Measurements from ENCODE around the gene WDR90. TPM values are rescaled to one million over a fixed set of nuclear protein-coding genes. Genes with fewer than 3 reads are reported as not detected.
A peak's percentile ranks its signal among the peaks of the same experiment; 100 is the strongest.

WDR90 gene
- total RNA-seq, 1 experiment from 2014 or later: 68.2 TPM

- Histone ChIP-seq H2BK20ac (ENCODE audit: low read depth, low read length, poor library complexity, severe bottlenecking) (no peak within 1 kb of the TSS), H3K23ac (ENCODE audit: insufficient read length, low read depth, low read length) (no peak within 1 kb of the TSS), H3K14ac (ENCODE audit: insufficient read depth, low read length) (0 out of 2 replicates have a peak within 1 kb of the TSS, but pooled peaks have one; percentile 6), H3K4ac (ENCODE audit: low read depth, low read length) (no peak within 1 kb of the TSS), H3K4me1 (ENCODE audit: insufficient read depth, low read length) (no peaks in the 10 kb centered on the region), H3K18ac (ENCODE audit: insufficient read length, low read depth, low read length) (no peak within 1 kb of the TSS), H2BK120ac (ENCODE audit: low read depth, low read length, poor library complexity, severe bottlenecking) (no peak within 1 kb of the TSS), H2AFZ (ENCODE audit: low read length) (no peak within 1 kb of the TSS), H3K56ac (ENCODE audit: insufficient read length, low read depth, low read length) (no peak within 1 kb of the TSS), H4K8ac (replicated peaks; ENCODE audit: insufficient read length, low read depth, low read length) (no peak within 1 kb of the TSS), H3K23me2 (ENCODE audit: insufficient read length, low read depth, low read length, poor library complexity, severe bottlenecking) (peaks cover 9% of the 10 kb centered on the region), H3T11ph (ENCODE audit: low read length) (no peak within 1 kb of the TSS), H3K9me3 (ENCODE audit: control insufficient read depth, low read depth, low read length) (no peaks in the 10 kb centered on the region), H2AK5ac (ENCODE audit: insufficient read length, low read length) (no peak within 1 kb of the TSS), H3K9ac (ENCODE audit: extremely low read depth, insufficient read length, low read length) (no peak within 1 kb of the TSS), H2BK12ac (ENCODE audit: insufficient read length, low read depth, low read length) (no peak within 1 kb of the TSS), H4K5ac (ENCODE audit: insufficient read length, low read depth, low read length) (no peak within 1 kb of the TSS), H2BK15ac (ENCODE audit: low read depth, low read length) (no peak within 1 kb of the TSS), H4K20me1 (ENCODE audit: control insufficient read depth, insufficient read depth, insufficient read length) (no peaks in the 10 kb centered on the region), H3K79me2 (ENCODE audit: insufficient read depth, low read length) (no peaks in the 10 kb centered on the region), H2BK5ac (ENCODE audit: insufficient read length, low read length) (no peak within 1 kb of the TSS), H3K27ac (ENCODE audit: insufficient read length, low read depth, low read length) (no peak within 1 kb of the TSS), H4K91ac (ENCODE audit: insufficient read length, low read depth, low read length) (no peak within 1 kb of the TSS), H3K4me2 (ENCODE audit: insufficient read depth, insufficient read length, low read length) (peak within 1 kb of the TSS; percentile 53), H3K79me1 (ENCODE audit: insufficient read depth, low read depth, low read length, poor library complexity, severe bottlenecking) (no peaks in the 10 kb centered on the region), H3K27me3 (ENCODE audit: insufficient read depth, low read length) (no peaks in the 10 kb centered on the region)
- peaks cover 14 to 22% of the 10 kb centered on the region in 2 experiments for H3K4me1 Mint-ChIP-seq
- DNase-seq: peak; percentile 83
- TF ChIP-seq CTCF (conservative IDR thresholded peaks at IDR 0.05): no peak
- H3K4me3 Mint-ChIP-seq: peak within 1 kb of the TSS; percentile 69 to 79
- peak within 1 kb of the TSS in 2 of 3 experiments; percentile 11 to 57; a peak in 2 of 7 replicates for H3K27ac Mint-ChIP-seq
- peaks cover 3% of the 10 kb centered on the region; the same call in 1 of the 2 replicates for H3K27me3 Mint-ChIP-seq (ENCODE audit: low read depth)
- peaks cover 8 to 18% (median 17%) of the 10 kb centered on the region in 3 experiments; a peak in 6 of 7 replicates for H3K36me3 Mint-ChIP-seq (ENCODE audit: insufficient read depth in 1 of 3, low read depth in 3 of 3)
- WGBS (ENCODE audit: extremely low coverage, insufficient read length, low lambda C conversion rate): no CpG with 5 or more reads among the region's 73 CpGs
- H3K9me3 Mint-ChIP-seq: no peaks in the 10 kb centered on the region
Observed at GRCh38 chr16:674968-675883, 26.1 kb downstream of the WDR90 start, which contains the start of gene RHBDL1. RHBDL1 (plus strand) TSS chr16:675671; CDS start chr16:675791, 120 bp downstream.
